GM12801 (cell line): ENCODE measurements around the gene SHH.

Experiments
- TF ChIP-seq, protein P1 (sequence below): IDR thresholded peaks from one replicate; pipeline ENCODE4 v1.5.1; 2011; ENCODE audit warnings: control low read depth; ENCODE audit not compliant: insufficient read length; ENCODE audit errors: extremely low read depth

SHH gene

DNA sequence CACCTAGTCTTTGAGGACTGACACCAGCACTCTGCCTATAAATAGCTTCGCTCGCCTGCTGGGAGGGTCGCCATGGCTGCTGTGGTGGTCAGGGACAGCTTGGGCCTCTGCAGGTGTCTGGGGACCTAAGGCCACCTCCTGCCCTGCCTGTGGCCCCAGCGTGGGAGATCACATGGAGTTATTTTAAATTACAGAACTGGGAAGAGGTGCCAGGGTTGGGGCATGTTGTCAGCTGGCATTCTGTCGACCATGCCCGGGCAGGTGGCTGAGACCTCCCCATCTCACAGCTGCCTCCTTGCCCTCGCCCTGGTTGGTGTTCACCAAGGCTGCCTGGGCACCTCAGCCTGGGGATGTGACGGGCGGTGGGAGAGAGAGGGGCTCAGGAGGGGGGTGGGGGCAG, 18.1 kb downstream of the SHH start:
- TF ChIP-seq, protein P1, sequence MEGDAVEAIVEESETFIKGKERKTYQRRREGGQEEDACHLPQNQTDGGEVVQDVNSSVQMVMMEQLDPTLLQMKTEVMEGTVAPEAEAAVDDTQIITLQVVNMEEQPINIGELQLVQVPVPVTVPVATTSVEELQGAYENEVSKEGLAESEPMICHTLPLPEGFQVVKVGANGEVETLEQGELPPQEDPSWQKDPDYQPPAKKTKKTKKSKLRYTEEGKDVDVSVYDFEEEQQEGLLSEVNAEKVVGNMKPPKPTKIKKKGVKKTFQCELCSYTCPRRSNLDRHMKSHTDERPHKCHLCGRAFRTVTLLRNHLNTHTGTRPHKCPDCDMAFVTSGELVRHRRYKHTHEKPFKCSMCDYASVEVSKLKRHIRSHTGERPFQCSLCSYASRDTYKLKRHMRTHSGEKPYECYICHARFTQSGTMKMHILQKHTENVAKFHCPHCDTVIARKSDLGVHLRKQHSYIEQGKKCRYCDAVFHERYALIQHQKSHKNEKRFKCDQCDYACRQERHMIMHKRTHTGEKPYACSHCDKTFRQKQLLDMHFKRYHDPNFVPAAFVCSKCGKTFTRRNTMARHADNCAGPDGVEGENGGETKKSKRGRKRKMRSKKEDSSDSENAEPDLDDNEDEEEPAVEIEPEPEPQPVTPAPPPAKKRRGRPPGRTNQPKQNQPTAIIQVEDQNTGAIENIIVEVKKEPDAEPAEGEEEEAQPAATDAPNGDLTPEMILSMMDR: no peak

DNA sequence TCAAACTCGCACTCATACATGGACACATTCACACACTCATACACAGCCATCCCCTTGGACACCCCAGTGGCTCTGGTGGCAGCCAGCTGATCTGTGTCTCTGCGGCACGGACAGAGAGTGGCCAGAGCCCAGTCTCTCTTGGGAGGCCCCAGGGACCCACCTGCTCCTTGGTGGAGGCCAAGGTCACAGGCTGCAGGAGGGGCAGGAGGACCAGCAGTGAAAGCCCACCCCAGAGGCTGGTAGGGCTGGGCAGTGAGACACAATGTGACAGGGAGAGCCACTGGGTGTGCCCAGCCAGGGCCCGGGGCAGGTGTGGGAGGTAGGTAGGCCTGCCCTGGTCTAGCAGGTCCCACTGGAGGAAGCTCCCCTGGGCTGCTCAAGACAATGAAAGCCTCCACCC, 18.5 kb downstream of the SHH start:
- TF ChIP-seq, protein P1: no peak

DNA sequence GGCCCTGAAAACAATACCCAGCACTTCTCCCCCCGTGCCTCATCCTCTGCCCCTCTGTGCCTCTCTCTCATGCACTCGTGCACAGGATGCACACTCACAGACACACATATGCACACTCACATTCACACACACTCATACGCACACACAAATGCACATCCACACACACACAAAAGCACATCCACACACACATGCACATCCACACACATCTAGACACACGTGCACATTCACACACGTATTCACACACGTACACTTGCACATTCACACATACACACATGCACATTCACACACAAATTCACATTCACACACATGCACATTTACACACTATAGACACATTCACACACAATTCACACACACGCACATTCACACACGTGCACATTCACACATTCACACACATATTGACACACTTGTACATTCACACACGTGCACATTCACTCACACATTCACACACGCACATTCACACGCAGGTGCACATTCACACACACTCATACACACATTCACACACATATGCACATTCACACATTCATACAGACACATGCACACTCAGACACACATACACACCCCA, 19.2 kb downstream of the SHH start:
- TF ChIP-seq, protein P1: no peak

DNA sequence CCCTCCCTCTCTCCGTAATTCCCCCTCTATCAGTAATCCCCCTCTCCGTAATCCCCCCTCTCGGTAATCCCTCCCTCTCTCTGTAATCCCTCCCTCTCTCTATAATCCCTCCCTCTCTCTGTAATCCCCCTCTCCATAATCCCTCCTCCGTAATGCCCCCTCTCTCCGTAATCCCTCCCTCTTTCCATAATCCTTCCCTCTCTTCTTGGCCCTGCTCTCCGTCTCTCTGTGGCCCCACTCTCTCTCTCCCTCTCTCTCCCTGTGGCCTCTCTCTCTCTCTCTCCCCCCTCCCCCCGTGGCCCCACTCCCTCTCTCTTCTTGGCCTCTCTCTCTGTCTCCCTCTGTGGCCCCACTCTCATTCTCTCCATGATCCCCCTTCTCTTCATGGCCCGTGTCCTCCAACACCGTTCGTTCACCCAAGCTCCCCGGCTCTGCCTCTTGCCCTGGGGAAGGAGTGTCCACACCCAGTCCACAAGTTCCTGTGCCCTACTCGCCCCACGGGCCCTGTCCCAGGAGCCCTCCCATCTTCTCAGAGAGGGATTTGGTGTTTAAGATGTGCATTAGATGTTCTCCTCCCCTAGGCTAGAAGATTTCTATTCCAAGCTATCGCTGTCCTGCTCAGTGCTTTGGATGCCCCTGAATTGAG, 19.8 kb downstream of the SHH start:
- TF ChIP-seq, protein P1: no peak

DNA sequence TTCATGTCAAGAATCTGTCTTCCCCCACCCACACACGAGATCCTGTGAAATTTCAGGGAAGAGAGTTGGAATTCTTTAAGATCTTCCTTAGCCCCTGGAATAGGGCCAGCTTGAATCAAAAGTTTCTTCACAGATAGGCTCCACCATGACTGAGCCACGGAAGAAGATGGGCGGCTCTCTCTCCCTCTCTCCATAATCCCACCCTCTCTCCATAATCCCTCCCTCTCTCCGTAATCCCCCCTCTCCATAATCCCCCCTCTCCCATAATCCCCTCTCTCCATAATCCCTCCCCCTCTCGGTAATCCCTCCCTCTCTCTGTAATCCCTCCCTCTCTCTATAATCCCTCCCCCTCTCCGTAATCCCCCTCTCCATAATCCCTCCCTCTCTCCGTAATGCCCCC, 20.4 kb downstream of the SHH start:
- TF ChIP-seq, protein P1: no peak

DNA sequence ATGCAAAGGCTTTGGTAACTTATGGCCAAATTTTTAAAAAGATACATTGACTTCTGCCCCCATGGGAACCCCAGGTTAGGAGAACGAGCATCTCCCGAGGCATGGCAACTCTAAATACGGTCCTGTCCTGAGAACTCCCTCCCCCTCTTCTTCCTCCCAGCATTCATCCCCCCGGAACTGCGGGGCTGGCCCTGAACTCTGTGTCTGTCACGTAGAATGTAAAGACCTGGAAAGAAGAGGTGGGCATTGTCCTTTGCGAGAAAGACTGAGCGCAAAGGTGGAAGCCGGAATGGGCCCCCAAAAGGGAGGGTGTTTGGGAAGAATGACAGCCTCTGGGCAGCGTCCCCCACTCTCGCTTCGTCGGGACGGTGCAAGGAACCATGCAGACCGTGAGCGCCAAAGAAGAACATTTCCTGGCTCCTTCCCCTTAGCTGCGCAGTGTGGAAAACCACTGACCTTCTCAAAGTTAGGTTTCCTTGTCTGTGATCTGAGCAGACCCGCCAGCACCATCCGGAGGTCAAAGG, 21.0 kb downstream of the SHH start:
- TF ChIP-seq, protein P1: no peak

DNA sequence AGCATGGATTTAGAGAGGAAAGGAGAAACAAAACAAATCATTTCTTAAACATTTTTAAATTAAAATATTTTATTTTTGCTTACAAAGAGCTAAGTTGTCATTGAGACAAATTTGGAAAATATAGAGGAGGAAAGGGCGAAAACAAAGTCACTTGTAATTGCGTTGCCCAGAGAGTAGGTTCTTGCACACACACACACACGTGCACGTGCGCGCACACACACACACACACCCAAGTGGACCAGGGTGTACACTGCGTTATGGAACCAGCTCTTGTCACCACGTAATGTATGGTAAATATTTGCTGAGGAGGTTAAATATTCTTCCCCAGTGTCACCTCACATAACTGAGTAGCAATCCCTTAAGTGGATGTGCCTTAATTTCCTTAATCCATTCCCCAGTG, 21.6 kb downstream of the SHH start:
- TF ChIP-seq, protein P1: no peak
